Subcutaneous adipose tissue (tissue), 4 donors: Measurements from ENCODE around the gene GPN3. TPM values are rescaled to one million over a fixed set of nuclear protein-coding genes. Genes with fewer than 3 reads are reported as not detected.

Experiments used
- total RNA-seq, 4 donors: library from RNA; depleted of rRNA; stranded (reverse); fragments of >200 nt; gene quantifications; one replicate each; pipeline ENCODE4 v1.1.0, GENCODE V29; 2016
- TF ChIP-seq, protein P1 (sequence below): fragments of 450-650 bp; IDR thresholded peaks from one replicate; pipeline ENCODE4 v1.5.1; 2016; ENCODE audit warnings: low read depth, mild to moderate bottlenecking, control low read depth, antibody characterized with exemption, moderate library complexity

The GPN3 gene
- total RNA-seq: 10 to 100 TPM; 19.0 to 44.5 (median 25.7) TPM

DNA sequence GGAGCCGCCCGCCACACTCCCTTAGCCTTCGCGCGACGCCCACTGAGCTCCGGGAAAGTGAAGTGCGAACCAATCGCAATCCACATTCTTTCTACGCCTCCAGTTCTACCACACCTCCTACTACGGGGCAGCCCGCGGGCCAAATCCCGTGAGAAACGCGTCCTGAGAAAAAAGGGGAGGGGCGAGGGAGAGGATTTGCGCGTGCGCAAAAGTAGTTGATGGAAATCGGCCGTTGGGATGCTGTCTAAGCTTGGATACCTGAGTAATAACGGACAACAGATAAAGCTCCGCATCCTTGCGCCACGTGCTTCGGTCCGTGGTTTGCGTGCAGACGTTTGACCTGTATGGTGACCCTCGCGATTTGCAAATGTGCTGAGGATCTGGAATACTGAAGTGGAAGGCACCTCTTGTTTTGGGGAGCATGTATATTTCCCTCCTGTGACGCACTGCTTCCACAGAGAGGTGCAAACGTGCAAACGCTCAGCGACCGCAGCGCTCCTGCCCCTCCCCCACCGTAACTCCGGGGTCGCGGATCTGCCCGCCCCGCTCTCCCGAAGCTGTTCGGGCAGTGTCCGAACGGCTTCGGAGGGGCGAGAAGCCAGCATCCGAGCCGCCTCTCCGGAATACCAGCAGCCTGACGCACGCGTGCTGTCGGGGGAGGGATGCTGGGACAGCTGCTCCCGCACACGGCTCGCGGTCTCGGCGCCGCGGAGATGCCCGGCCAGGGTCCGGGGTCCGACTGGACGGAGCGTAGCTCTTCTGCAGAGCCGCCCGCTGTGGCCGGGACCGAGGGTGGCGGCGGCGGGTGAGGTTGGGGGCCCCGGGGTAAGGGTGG lies at the start of gene GPN3, which contains the start of gene FAM216A:
TSS of gene GPN3 (minus strand) at position 44 of the 835 bp plus-strand sequence. CDS start 54 bp downstream, outside the sequence.
TSS of gene FAM216A (plus strand) at position 632 of the 835 bp plus-strand sequence. CDS start at position 663, 31 bp downstream.
- TF ChIP-seq, protein P1, sequence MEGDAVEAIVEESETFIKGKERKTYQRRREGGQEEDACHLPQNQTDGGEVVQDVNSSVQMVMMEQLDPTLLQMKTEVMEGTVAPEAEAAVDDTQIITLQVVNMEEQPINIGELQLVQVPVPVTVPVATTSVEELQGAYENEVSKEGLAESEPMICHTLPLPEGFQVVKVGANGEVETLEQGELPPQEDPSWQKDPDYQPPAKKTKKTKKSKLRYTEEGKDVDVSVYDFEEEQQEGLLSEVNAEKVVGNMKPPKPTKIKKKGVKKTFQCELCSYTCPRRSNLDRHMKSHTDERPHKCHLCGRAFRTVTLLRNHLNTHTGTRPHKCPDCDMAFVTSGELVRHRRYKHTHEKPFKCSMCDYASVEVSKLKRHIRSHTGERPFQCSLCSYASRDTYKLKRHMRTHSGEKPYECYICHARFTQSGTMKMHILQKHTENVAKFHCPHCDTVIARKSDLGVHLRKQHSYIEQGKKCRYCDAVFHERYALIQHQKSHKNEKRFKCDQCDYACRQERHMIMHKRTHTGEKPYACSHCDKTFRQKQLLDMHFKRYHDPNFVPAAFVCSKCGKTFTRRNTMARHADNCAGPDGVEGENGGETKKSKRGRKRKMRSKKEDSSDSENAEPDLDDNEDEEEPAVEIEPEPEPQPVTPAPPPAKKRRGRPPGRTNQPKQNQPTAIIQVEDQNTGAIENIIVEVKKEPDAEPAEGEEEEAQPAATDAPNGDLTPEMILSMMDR: no peak

DNA sequence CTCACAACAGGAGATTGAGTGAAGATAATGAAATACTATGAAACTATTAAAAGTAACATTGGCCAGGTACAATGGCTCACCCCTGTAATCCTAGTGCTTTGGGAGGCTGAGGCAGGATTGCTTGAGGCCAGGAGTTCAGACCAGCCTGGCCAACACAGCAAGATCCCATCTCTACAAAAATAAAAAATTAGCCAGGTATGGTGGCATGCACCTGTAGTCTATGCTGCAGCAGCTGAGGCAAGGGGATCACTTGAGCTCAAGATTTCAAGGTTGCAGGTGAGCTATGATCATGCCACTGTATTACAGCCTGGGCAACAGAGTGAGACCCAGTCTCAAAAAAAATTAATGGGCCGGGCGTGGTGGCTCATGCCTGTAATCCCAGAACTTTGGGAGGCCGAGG lies 48.9 kb upstream of the GPN3 start:
- TF ChIP-seq, protein P1: no peak

DNA sequence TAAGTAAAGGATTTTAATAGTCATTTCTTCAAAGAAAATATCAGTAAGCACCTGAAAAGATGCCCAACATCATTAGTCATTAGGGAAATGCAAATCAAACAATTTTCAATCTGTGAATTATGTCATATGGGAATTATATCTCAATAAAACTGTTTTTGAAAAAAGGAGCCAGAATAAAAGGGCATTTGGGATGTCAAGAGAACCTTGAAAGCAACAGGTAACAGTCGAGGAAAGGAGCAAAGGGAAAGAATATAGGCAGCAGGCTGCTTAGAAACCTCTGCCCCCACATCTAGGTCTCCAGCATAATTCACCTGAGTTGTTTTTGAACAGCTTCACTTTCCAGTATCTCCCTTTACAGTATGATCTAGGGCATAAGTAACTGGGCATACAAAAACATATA lies 46.3 kb upstream of the GPN3 start:
- TF ChIP-seq, protein P1: no peak

DNA sequence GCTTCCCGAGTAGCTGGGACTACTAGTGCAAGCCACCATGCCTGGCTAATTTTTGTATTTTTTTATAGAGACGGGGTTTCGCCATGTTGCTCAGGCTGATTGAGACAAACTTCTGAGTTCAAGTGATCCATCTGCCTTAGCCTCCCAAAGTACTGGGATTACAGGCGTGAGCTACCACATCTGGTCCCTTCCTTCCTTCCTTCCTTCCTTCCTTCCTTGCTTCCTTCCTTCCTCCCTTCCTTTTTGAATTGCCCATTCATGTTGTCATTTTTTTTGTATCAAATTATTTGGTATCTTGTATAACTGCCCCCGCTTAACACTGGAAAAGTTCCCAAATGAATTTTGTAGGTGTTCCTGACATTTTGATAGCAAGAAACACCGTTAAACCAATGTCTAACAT lies 45.8 kb upstream of the GPN3 start:
- TF ChIP-seq, protein P1: no peak

DNA sequence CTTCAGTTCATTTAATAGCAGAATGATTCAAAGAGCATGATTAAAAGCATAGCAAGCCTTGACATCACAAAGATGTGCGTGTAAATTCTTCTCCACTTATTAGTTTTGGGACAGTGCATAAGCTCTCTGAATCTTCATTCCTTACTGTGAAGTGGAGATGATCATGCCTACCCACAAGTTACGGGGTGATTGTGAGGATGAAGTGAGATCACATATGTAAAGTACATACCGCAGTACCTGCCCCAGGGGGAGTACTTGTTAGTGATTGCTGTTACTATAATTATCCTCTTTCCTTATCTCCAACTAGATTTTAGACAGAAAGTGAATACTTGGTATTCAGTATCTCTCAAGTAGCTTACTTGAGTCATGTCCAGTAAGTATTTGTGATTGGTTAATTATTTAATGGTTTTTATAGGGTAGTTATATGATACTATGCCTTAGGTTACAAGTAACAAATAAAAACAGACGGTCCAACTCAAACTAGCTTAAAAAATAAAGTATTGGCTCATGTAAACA lies 40.1 kb upstream of the GPN3 start:
- TF ChIP-seq, protein P1: no peak

DNA sequence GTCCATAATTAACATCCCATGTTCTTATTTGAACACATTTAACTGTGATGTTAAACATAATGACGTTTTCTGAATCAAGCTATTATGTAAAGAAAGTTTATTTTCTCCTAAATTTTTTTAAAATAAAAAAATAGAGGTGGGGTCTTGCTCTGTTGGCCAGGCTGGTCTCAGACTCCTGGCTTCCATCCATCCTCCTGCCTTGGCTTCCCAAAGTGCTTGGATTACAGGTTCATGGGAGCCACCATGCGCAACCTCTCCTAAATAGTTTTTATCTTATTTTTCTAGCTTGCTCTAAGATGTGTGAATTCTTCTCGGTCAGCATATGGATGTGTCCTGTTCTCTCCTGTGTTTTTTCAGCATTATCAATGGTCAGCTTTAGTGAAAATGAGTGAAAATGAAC lies 37.3 kb upstream of the GPN3 start:
- TF ChIP-seq, protein P1: no peak

DNA sequence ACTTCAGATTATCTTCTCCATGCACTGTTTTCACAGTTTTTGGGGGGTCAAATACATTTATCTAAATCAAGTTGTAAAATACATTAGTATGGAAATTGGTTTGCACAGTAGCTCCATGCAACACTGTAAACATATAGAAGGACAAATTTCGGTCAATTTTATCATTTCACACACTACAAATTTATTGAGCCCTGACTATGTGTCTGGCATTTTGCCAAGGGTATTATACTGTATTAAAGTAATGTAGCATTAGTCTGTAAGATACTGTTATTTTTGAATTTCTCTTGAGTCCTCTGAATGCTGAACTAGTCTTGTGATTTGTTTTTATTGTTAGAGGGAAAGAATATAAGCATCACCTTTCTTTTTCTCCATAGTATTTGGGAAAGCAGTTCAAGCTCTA lies 35.4 kb upstream of the GPN3 start:
- TF ChIP-seq, protein P1: no peak
